ENCODE measurements around the gene COG4.

The COG4 gene

DNA sequence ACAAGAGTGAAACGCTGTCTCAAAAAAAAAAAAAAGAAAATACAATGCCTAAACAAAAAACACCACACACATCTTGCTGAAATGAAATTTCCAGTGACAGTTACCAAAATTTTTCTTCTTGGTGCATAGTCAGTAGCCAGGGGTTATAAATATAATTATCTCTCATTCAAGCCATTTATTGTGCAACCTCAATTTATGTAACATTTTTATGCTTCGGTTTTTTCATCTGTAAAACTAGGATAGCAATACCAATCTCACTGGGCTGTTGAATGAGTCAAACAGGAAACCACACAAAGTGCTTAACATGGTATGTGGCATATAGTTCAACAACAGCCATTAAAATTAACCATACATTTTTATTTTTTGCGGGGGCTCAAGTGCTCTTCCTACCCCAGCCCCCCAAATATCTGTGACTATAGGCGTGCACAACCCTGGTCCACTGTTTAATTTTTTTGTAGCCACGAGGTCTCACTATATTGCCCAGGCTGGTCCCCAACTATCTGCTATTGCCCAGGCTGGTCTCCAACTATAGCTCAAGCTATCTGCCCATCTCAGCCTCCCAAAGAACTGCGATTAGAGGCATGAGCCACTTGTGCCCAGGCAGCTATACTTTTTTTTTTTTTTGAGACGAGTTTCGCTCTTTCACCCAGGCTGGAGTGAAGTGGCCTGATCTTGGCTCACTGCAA lies 2.6 kb downstream of the COG4 start:
- Histone ChIP-seq H3K27ac (no peak overlapping the region), H3K4me3 (no peak overlapping the region)
- DNase-seq (ENCODE audit: low spot score), result no peak
- TF ChIP-seq, protein P1, sequence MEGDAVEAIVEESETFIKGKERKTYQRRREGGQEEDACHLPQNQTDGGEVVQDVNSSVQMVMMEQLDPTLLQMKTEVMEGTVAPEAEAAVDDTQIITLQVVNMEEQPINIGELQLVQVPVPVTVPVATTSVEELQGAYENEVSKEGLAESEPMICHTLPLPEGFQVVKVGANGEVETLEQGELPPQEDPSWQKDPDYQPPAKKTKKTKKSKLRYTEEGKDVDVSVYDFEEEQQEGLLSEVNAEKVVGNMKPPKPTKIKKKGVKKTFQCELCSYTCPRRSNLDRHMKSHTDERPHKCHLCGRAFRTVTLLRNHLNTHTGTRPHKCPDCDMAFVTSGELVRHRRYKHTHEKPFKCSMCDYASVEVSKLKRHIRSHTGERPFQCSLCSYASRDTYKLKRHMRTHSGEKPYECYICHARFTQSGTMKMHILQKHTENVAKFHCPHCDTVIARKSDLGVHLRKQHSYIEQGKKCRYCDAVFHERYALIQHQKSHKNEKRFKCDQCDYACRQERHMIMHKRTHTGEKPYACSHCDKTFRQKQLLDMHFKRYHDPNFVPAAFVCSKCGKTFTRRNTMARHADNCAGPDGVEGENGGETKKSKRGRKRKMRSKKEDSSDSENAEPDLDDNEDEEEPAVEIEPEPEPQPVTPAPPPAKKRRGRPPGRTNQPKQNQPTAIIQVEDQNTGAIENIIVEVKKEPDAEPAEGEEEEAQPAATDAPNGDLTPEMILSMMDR (IDR thresholded peaks at IDR 0.05), result no peak

DNA sequence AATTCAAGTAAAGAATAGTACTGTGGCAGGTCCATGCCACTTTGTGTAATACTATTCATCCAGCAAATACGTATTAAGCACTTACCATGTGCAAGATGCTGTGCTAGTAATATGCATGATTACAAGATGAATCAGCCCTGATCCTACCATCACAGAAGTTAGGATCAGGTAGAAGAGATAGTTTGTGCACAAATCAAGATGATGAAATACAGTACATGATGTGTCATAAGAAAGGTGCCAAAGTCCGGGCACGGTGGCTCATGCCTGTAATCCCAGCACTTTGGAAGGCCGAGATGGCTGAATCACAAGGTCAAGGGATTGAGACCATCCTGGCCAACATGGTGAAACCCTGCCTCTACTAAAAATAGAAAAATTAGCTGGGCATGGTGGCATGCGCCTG lies 10.9 kb downstream of the COG4 start:
- TF ChIP-seq, protein P1 (IDR thresholded peaks at IDR 0.05), result no peak
- no peak for DNase-seq (ENCODE audit: low spot score)
- Histone ChIP-seq H3K27ac (no peak overlapping the region), H3K4me3 (no peak overlapping the region)

DNA sequence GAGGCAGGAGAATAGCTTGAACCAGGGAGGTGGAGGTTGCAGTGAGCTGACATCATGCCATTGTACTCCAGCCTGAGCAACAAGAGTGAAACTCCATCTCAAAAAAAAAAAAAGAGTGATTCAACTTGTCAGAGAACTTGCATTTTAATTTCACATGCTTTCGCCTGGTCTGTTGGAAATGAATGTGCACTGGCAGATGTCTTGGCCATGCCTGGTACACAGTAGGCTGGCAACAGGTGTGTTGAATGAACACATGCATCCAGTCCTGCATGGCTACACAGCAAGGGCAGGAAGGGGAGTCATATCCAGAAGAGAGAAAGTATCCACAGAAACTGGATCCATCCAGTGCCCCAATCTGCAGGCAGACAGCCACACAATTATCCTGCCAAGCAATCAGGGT lies 11.5 kb downstream of the COG4 start:
- Histone ChIP-seq H3K4me3 (no peak overlapping the region), H3K27ac (no peak overlapping the region)

DNA sequence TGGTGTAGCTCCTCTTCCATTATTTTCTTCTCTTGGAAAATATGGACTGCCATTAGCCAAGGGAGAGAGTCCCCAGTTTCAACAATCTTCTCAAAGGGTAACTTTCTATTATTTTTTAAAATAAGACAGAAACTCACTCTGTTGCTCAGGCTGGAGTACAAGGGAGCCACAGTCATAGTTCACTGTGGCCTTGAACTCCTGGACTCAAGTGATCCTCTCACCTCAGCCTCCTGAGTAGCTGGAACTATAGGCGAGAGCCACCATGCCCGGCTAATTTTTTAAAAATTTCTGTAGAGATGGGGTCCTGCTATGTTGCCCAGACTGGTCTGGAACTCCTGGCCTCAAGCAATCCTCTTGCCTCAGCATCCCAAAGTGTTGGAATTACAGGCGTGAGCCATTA lies 13.1 kb downstream of the COG4 start:
- Histone ChIP-seq H3K4me3 (no peak overlapping the region), H3K27ac (no peak overlapping the region)
- no peak for DNase-seq (ENCODE audit: low spot score)
- TF ChIP-seq, protein P1 (IDR thresholded peaks at IDR 0.05), result no peak

More for the DNA sequence above, 11.5 kb downstream of the COG4 start:
- no peak for DNase-seq (ENCODE audit: low spot score)
- TF ChIP-seq, protein P1 (IDR thresholded peaks at IDR 0.05), result no peak

DNA sequence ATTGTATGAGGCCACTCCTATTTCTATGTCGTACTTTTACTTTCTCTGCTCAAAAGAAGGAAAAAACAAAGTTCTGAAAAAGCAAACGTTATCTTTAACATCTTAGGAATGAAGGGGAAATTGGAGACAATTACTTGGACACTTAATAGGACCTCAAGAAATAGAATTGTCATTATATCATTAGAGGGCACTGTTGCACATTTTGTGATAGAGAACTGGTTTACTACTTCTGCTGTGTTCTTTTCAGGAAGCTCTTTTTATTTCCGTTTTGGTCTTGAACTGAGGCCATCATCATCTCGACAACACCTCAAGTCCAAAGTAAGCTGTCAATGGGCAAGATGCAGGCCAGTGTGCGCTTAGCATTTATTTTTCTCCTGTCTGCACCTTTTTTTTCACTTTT lies 14.6 kb downstream of the COG4 start:
- TF ChIP-seq, protein P1 (IDR thresholded peaks at IDR 0.05), result no peak
- no peak for DNase-seq (ENCODE audit: low spot score)
- Histone ChIP-seq H3K27ac (no peak overlapping the region), H3K4me3 (no peak overlapping the region)

DNA sequence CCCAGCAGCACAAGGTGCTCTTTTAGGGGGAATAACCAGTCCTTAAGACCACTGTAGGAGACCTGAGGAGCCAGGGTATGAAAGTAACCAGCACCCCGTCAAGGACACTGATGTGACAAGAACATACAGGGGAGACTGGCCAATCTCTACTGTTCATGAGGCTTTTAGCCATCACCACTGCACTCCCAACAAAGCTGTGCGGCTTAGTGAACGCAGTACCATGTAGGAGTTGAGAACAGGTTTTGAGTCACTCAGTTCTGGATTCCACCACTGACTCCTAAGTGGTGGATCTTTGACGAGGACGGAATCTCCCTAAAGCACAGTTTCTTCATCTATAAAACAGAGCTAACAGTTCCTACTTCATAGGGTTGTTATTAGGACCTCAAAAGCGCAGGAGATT lies 26.8 kb downstream of the COG4 start:
- H3K4me3 ChIP-seq, result no peak overlapping the region
- TF ChIP-seq, protein P1 (IDR thresholded peaks at IDR 0.05), result no peak
- no peak overlapping the region for H3K27ac ChIP-seq
- no peak for DNase-seq (ENCODE audit: low spot score)

DNA sequence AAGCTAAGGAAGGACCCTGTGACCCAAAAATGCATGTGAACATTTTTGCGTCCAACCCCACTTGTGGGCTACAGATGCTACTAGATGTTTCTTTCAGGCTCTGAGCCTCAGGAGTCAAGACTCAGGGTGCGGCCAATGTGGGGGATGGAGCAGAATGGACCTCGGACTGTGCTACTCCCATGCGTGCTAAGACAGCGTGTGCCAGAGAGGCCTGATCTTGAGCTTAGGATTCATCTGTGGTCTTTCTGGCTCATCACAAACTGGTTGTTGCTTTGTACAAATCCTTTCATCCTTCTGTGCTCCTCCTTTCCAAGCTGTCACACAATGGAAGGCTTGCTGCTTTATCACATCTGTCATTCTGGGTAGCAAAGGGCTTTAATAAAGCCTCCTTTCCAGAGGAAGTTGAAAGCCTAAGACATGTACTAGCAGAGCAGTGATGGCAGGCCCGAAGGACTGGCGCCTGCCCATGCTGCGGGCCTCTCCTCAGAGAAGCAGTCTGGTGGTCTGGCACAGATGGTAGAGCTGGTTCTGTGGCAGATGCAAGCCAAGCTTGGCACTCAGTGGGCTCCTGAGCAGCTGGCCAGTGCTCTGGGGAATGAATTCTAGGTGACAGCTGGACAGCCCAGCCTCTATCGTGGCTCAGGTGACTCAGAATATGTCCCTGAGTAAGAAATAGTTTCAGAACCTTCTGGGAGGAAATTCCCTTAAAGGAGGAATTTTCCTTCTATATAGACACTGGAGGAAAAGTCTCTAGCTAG lies 27.8 kb downstream of the COG4 start:
- no peak for DNase-seq (ENCODE audit: low spot score)
- H3K27ac ChIP-seq, result no peak overlapping the region
- TF ChIP-seq, protein P1 (IDR thresholded peaks at IDR 0.05), result no peak

More for the DNA sequence above, 27.8 kb downstream of the COG4 start:
- no peak overlapping the region for H3K4me3 ChIP-seq

Data from coronary artery (tissue), 2 donors.